ENCODE measurements around the gene SLC66A2. TPM values are rescaled to one million over a fixed set of nuclear protein-coding genes. Genes with fewer than 3 reads are reported as not detected.
A peak's percentile ranks its signal among the peaks of the same experiment; 100 is the strongest.

Gene SLC66A2
- total RNA-seq, 1 experiment from 2014 or later = 13.0 TPM

DNA sequence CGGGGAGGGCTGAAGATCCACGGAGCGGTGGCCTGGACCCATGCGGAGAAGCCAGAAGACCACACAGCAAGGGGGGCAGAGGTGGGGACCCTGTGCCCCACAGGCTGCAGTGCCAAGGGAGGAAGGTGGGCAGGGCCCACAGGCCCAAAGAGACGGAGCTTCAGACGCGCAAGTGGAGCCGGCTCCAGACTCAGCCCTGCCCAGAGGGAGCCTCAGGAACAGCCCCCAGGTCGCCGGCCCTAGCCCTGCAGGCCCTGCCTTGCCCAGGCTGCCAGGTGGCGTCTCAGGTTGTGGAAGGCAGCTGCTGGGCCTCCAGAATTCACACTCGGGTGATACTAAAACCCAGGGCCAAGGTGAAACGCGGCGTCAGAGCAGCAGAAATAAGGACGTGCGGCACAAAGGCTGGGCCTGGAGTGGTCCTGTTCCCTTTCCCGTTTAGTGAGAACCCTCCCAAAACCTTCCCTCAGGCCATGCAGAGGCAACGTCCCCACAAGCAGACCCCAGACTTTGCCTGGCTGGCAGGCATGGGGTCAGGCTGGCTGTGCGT is 36.8 kb downstream of the SLC66A2 start:
- no peak overlapping the region for H3T11ph ChIP-seq (ENCODE audit: low read length)
- H3K9ac ChIP-seq (ENCODE audit: extremely low read depth, insufficient read length, low read length) = no peak overlapping the region
- Mint-ChIP-seq H3K27me3 (ENCODE audit: low read depth) (peaks cover 11% of the 10 kb centered on the region), H3K36me3 (ENCODE audit: insufficient read depth in 1 of 3, low read depth in 3 of 3) (peaks cover 2 to 16% (median 5%) of the 10 kb centered on the region in 3 experiments; a peak in 5 of 7 replicates), H3K9me3 (peaks cover 3% of the 10 kb centered on the region in 2 experiments; a peak in 3 of 5 replicates), H3K4me3 (no peak overlapping the region), H3K4me1 (peaks cover 4 to 17% of the 10 kb centered on the region in 2 experiments; a peak in 3 of 4 replicates), H3K27ac (0 out of 7 replicates have a peak overlapping the region, but pooled peaks of 1 of the 3 experiments have one; percentile 85)
- TF ChIP-seq, protein P1, sequence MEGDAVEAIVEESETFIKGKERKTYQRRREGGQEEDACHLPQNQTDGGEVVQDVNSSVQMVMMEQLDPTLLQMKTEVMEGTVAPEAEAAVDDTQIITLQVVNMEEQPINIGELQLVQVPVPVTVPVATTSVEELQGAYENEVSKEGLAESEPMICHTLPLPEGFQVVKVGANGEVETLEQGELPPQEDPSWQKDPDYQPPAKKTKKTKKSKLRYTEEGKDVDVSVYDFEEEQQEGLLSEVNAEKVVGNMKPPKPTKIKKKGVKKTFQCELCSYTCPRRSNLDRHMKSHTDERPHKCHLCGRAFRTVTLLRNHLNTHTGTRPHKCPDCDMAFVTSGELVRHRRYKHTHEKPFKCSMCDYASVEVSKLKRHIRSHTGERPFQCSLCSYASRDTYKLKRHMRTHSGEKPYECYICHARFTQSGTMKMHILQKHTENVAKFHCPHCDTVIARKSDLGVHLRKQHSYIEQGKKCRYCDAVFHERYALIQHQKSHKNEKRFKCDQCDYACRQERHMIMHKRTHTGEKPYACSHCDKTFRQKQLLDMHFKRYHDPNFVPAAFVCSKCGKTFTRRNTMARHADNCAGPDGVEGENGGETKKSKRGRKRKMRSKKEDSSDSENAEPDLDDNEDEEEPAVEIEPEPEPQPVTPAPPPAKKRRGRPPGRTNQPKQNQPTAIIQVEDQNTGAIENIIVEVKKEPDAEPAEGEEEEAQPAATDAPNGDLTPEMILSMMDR (conservative IDR thresholded peaks at IDR 0.05) = no peak
- no peak overlapping the region for H2BK5ac ChIP-seq (ENCODE audit: insufficient read length, low read length)
- no peak overlapping the region for H4K91ac ChIP-seq (ENCODE audit: insufficient read length, low read depth, low read length)
- H3K27me3 ChIP-seq (ENCODE audit: insufficient read depth, low read length) = no peaks in the 10 kb centered on the region
- no peak overlapping the region for H3K56ac ChIP-seq (ENCODE audit: insufficient read length, low read depth, low read length)
- H3K23me2 ChIP-seq (ENCODE audit: insufficient read length, low read depth, low read length, poor library complexity, severe bottlenecking) = no peaks in the 10 kb centered on the region
- WGBS (ENCODE audit: extremely low coverage, insufficient read length, low lambda C conversion rate) = no CpG with 5 or more reads among the region's 20 CpGs
- H2BK120ac ChIP-seq (ENCODE audit: low read depth, low read length, poor library complexity, severe bottlenecking) = no peak overlapping the region
- no peaks in the 10 kb centered on the region for H3K4me1 ChIP-seq (ENCODE audit: insufficient read depth, low read length)
- H3K27ac ChIP-seq (ENCODE audit: insufficient read length, low read depth, low read length) = no peak overlapping the region
- H2BK12ac ChIP-seq (ENCODE audit: insufficient read length, low read depth, low read length) = no peak overlapping the region
- H2AFZ ChIP-seq (ENCODE audit: low read length) = no peak overlapping the region
- H3K4me2 ChIP-seq (ENCODE audit: insufficient read depth, insufficient read length, low read length) = no peak overlapping the region
- H3K14ac ChIP-seq (ENCODE audit: insufficient read depth, low read length) = no peak overlapping the region; the same call in 1 of the 2 replicates
- H4K8ac ChIP-seq (replicated peaks; ENCODE audit: insufficient read length, low read depth, low read length) = no peak overlapping the region
- H2AK5ac ChIP-seq (ENCODE audit: insufficient read length, low read length) = no peak overlapping the region
- H3K23ac ChIP-seq (ENCODE audit: insufficient read length, low read depth, low read length) = no peak overlapping the region
- no peak overlapping the region for H3K4ac ChIP-seq (ENCODE audit: low read depth, low read length)
- no peaks in the 10 kb centered on the region for H4K20me1 ChIP-seq (ENCODE audit: control insufficient read depth, insufficient read depth, insufficient read length)
- DNase-seq = peak; percentile 42
- no peak overlapping the region for H3K18ac ChIP-seq (ENCODE audit: insufficient read length, low read depth, low read length)
- no peaks in the 10 kb centered on the region for H3K79me1 ChIP-seq (ENCODE audit: insufficient read depth, low read depth, low read length, poor library complexity, severe bottlenecking)
- H4K5ac ChIP-seq (ENCODE audit: insufficient read length, low read depth, low read length) = no peak overlapping the region
- H2BK20ac ChIP-seq (ENCODE audit: low read depth, low read length, poor library complexity, severe bottlenecking) = no peak overlapping the region
- no peaks in the 10 kb centered on the region for H3K9me3 ChIP-seq (ENCODE audit: control insufficient read depth, low read depth, low read length)
- H3K79me2 ChIP-seq (ENCODE audit: insufficient read depth, low read length) = no peaks in the 10 kb centered on the region
- no peak overlapping the region for H2BK15ac ChIP-seq (ENCODE audit: low read depth, low read length)
